Measurements from ENCODE around the gene KRT83. TPM values are rescaled to one million over a fixed set of nuclear protein-coding genes. Genes with fewer than 3 reads are reported as not detected.

Gene KRT83
- polyA plus RNA-seq, 1 of the 3 experiments (the other 2 are of a cell fraction): 0.03 TPM

- H3K27me3 ChIP-seq (ENCODE audit: insufficient read depth): peaks cover 62% of the 10 kb centered on the region
- no peaks in the 10 kb centered on the region for H3K9me2 ChIP-seq
- H3K27ac ChIP-seq (ENCODE audit: low read depth in 2 of 2, low read length in 1 of 2): no peak overlapping the region
- no peak overlapping the region for H2AFZ ChIP-seq (ENCODE audit: low read depth)
- H3K4me1 ChIP-seq (ENCODE audit: control insufficient read depth in 1 of 2, insufficient read depth in 2 of 2, low read depth in 1 of 2, low read length in 1 of 2): no peaks in the 10 kb centered on the region
- H3K4me2 ChIP-seq: no peak overlapping the region
- no peaks in the 10 kb centered on the region for H4K20me1 ChIP-seq (ENCODE audit: insufficient read depth)
- no peaks in the 10 kb centered on the region for H3K36me3 ChIP-seq (replicated peaks in 1 of 2; ENCODE audit: control insufficient read depth in 1 of 2, insufficient read depth in 2 of 2, low read length in 1 of 2)
- H3F3A ChIP-seq (replicated peaks; ENCODE audit: insufficient read depth): no peaks in the 10 kb centered on the region
- DNase-seq: no peak
- H3K4me3 ChIP-seq (ENCODE audit: low read depth in 2 of 2, low read length in 1 of 2): no peak overlapping the region
- ChIA-PET POLR2A (no interaction called here), CTCF (interaction anchor here (1.0 to 6.6 kb wide), 7 partner anchors 12 to 613 kb away, joined by 3 to 111 read pairs (median 7); no protein-coding TSS in a partner anchor)
- TF ChIP-seq CHD2 (IDR thresholded peaks at IDR 0.05; ENCODE audit: low read length, partially characterized antibody) (no peak), SIN3A (IDR thresholded peaks at IDR 0.05; ENCODE audit: borderline replicate concordance, low read depth, low read length) (no peak), RCOR1 (IDR thresholded peaks at IDR 0.05; ENCODE audit: low read length) (no peak), RXRA (IDR thresholded peaks at IDR 0.05; ENCODE audit: borderline replicate concordance, low read depth) (no peak), RFX5 (IDR thresholded peaks at IDR 0.05; ENCODE audit: low read length) (no peak), MAX (IDR thresholded peaks at IDR 0.05; ENCODE audit: low read depth) (no peak), CTCF (IDR thresholded peaks at IDR 0.05) (no peak), MEF2A (IDR thresholded peaks at IDR 0.05; ENCODE audit: borderline replicate concordance, low read depth) (no peak), POLR2AphosphoS5 (IDR thresholded peaks at IDR 0.05; ENCODE audit: low read depth, low read length) (no peak), TCF12 (IDR thresholded peaks at IDR 0.05) (no peak), EZH2phosphoT487 (IDR thresholded peaks at IDR 0.05; ENCODE audit: borderline replicate concordance, low read depth) (no peak), NRF1 (IDR thresholded peaks at IDR 0.05; ENCODE audit: low read depth, low read length) (no peak), GATA2 (CRISPR knock-in tag; IDR thresholded peaks at IDR 0.05) (no peak), YY1 (IDR thresholded peaks at IDR 0.05; ENCODE audit: low read depth) (no peak), TAF1 (IDR thresholded peaks at IDR 0.05; ENCODE audit: borderline replicate concordance, low read depth, low read length) (no peak), IRF3 (IDR thresholded peaks at IDR 0.05; ENCODE audit: low read depth, low read length) (no peak), PBX3 (IDR thresholded peaks at IDR 0.05) (no peak), ELF1 (IDR thresholded peaks at IDR 0.05) (no peak), TEAD4 (IDR thresholded peaks at IDR 0.05; ENCODE audit: borderline replicate concordance, insufficient read depth) (no peak), ZBTB33 (IDR thresholded peaks at IDR 0.05; ENCODE audit: borderline replicate concordance, low read depth) (no peak)
- no peak overlapping the region for H3K9ac ChIP-seq
- H3K79me2 ChIP-seq (ENCODE audit: insufficient read depth): no peaks in the 10 kb centered on the region
- no peaks in the 10 kb centered on the region for H3K9me3 ChIP-seq
- WGBS (ENCODE audit: low lambda C conversion rate): 3% methylated on average over 3 of the region's 3 CpGs
Observed at GRCh38 chr12:52368508-52368907, 47.3 kb upstream of the KRT83 start.

Data from SK-N-SH (cell line).